ENCODE results near the gene NEDD8. TPM values are rescaled to one million over a fixed set of nuclear protein-coding genes. Genes with fewer than 3 reads are reported as not detected.

NEDD8 gene
- total RNA-seq, 1 experiment from 2014 or later: 192 TPM

- no peak for TF ChIP-seq CTCF (IDR thresholded peaks at IDR 0.05; ENCODE audit: unreplicated experiment)
- intact Hi-C loops (cut with micrococcal nuclease; ENCODE audit: unreplicated experiment): no loop called here
- DNase-seq: no peak
- Mint-ChIP-seq H3K27ac (ENCODE audit: unreplicated experiment) (no peak overlapping the region), H3K4me1 (ENCODE audit: low read depth, unreplicated experiment) (peaks cover under 1% of the 10 kb centered on the region), H3K9me3 (ENCODE audit: low read depth, unreplicated experiment) (no peaks in the 10 kb centered on the region), H3K36me3 (ENCODE audit: insufficient read depth, unreplicated experiment) (no peaks in the 10 kb centered on the region), H3K4me3 (ENCODE audit: low read depth, unreplicated experiment) (no peak overlapping the region), H3K27me3 (ENCODE audit: unreplicated experiment) (no peaks in the 10 kb centered on the region)
- CTCF ChIA-PET: no interaction called here
- BruUV-seq (replicated peaks): no TSS peak
These were observed 24.8 kb upstream of the NEDD8 start for GRCh38 chr14:24256960-24257359.

- TF ChIP-seq CTCF (IDR thresholded peaks at IDR 0.05; ENCODE audit: unreplicated experiment): no peak
- no peaks in the 10 kb centered on the region for H3K27me3 Mint-ChIP-seq (ENCODE audit: unreplicated experiment)
- no peaks in the 10 kb centered on the region for H3K9me3 Mint-ChIP-seq (ENCODE audit: low read depth, unreplicated experiment)
- peaks cover 7% of the 10 kb centered on the region for H3K4me1 Mint-ChIP-seq (ENCODE audit: low read depth, unreplicated experiment)
- H3K4me3 Mint-ChIP-seq (ENCODE audit: low read depth, unreplicated experiment): no peak overlapping the region
- intact Hi-C loops (cut with micrococcal nuclease; ENCODE audit: unreplicated experiment): no loop called here
- no peak overlapping the region for H3K27ac Mint-ChIP-seq (ENCODE audit: unreplicated experiment)
- BruUV-seq (replicated peaks): no TSS peak
- DNase-seq: no peak
- no peaks in the 10 kb centered on the region for H3K36me3 Mint-ChIP-seq (ENCODE audit: insufficient read depth, unreplicated experiment)
- CTCF ChIA-PET: no interaction called here
These were observed 24.0 kb upstream of the NEDD8 start for GRCh38 chr14:24255931-24256711.

GRCh38 chr14:24255438-24255837, 23.3 kb upstream of the NEDD8 start:
- Mint-ChIP-seq H3K4me3 (ENCODE audit: low read depth, unreplicated experiment) (no peak overlapping the region), H3K9me3 (ENCODE audit: low read depth, unreplicated experiment) (no peaks in the 10 kb centered on the region), H3K4me1 (ENCODE audit: low read depth, unreplicated experiment) (peaks cover 7% of the 10 kb centered on the region), H3K27me3 (ENCODE audit: unreplicated experiment) (no peaks in the 10 kb centered on the region), H3K27ac (ENCODE audit: unreplicated experiment) (no peak overlapping the region), H3K36me3 (ENCODE audit: insufficient read depth, unreplicated experiment) (no peaks in the 10 kb centered on the region)
- TF ChIP-seq CTCF (IDR thresholded peaks at IDR 0.05; ENCODE audit: unreplicated experiment): no peak
- CTCF ChIA-PET: no interaction called here
- intact Hi-C loops (cut with micrococcal nuclease; ENCODE audit: unreplicated experiment): no loop called here
- DNase-seq: no peak
- no TSS peak for BruUV-seq (replicated peaks)

- intact Hi-C loops (cut with micrococcal nuclease; ENCODE audit: unreplicated experiment): no loop called here
- Mint-ChIP-seq H3K27me3 (ENCODE audit: unreplicated experiment) (no peaks in the 10 kb centered on the region), H3K4me1 (ENCODE audit: low read depth, unreplicated experiment) (peaks cover 7% of the 10 kb centered on the region), H3K4me3 (ENCODE audit: low read depth, unreplicated experiment) (no peak overlapping the region), H3K36me3 (ENCODE audit: insufficient read depth, unreplicated experiment) (no peaks in the 10 kb centered on the region), H3K27ac (ENCODE audit: unreplicated experiment) (no peak overlapping the region), H3K9me3 (ENCODE audit: low read depth, unreplicated experiment) (no peaks in the 10 kb centered on the region)
- no peak for DNase-seq
- CTCF ChIA-PET: no interaction called here
- no peak for TF ChIP-seq CTCF (IDR thresholded peaks at IDR 0.05; ENCODE audit: unreplicated experiment)
- no TSS peak for BruUV-seq (replicated peaks)
These were observed 22.6 kb upstream of the NEDD8 start for GRCh38 chr14:24254630-24255392.

Measured in Calu3 (cell line).